ENCODE measurements around the gene SLC39A6. TPM values are rescaled to one million over a fixed set of nuclear protein-coding genes. Genes with fewer than 3 reads are reported as not detected.

SLC39A6 gene, protein sequence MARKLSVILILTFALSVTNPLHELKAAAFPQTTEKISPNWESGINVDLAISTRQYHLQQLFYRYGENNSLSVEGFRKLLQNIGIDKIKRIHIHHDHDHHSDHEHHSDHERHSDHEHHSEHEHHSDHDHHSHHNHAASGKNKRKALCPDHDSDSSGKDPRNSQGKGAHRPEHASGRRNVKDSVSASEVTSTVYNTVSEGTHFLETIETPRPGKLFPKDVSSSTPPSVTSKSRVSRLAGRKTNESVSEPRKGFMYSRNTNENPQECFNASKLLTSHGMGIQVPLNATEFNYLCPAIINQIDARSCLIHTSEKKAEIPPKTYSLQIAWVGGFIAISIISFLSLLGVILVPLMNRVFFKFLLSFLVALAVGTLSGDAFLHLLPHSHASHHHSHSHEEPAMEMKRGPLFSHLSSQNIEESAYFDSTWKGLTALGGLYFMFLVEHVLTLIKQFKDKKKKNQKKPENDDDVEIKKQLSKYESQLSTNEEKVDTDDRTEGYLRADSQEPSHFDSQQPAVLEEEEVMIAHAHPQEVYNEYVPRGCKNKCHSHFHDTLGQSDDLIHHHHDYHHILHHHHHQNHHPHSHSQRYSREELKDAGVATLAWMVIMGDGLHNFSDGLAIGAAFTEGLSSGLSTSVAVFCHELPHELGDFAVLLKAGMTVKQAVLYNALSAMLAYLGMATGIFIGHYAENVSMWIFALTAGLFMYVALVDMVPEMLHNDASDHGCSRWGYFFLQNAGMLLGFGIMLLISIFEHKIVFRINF
- total RNA-seq (2021) (14.8 and 20.3 TPM in 2 replicates), Bru-seq, nascent RNA (percentile 54 among the genes with signal in this experiment), BruChase-seq, experiment 1, labeled RNA remaining after a 2-hour chase (percentile 61 among the genes with signal in this experiment), BruChase-seq, experiment 2, labeled RNA remaining after a 6-hour chase (percentile 82 among the genes with signal in this experiment)
- long read RNA-seq, transcript SLC39A6-201 (10 exons, 3,543 nt) = major isoform, 30 of 37 reads
- long read RNA-seq, partial matches to known transcripts = 2 of 37 reads
- long read RNA-seq, other reads (novel, unspliced or antisense) = 3 of 37 reads

GRCh38 chr18:36129300-36130038 lies at the start of gene SLC39A6, which contains the start of gene ELP2:
Gene SLC39A6 (minus strand): TSS chr18:36129340. CDS start chr18:36127007, 2,333 bp downstream.
Gene ELP2 (plus strand): TSS chr18:36129899. CDS start chr18:36129934, 35 bp downstream.
- peak; percentile 80 to 88 for DNase-seq
- Histone ChIP-seq H3K36me3 (ENCODE audit: low read depth) (peaks cover 6% of the 10 kb centered on the region; the same call in 1 of the 2 replicates), H3K4me3 (peak within 1 kb of the TSS; percentile 82), H3K27ac (peak within 1 kb of the TSS; percentile 93), H3K27me3 (ENCODE audit: insufficient read depth, low read depth) (no peaks in the 10 kb centered on the region), H3K4me2 (peak within 1 kb of the TSS; percentile 82), H3K79me2 (ENCODE audit: low read depth) (peaks cover 53% of the 10 kb centered on the region), H3K9me2 (ENCODE audit: insufficient read depth) (no peaks in the 10 kb centered on the region), H3K9me3 (ENCODE audit: insufficient read depth, low read depth) (no peaks in the 10 kb centered on the region), H4K20me1 (ENCODE audit: insufficient read depth) (peaks cover 19% of the 10 kb centered on the region), H3F3A (ENCODE audit: insufficient read depth, low read depth) (no peaks in the 10 kb centered on the region), H3K4me1 (replicated peaks; ENCODE audit: insufficient read depth) (peaks cover 9% of the 10 kb centered on the region; the same call in 1 of the 2 replicates), H2AFZ (peak within 1 kb of the TSS; percentile 98)
- CTCF ChIA-PET = no interaction called here
- no TSS peak for BruUV-seq (replicated peaks)
- POLR2A ChIA-PET (ENCODE audit: unreplicated experiment) = no interaction called here
- TF ChIP-seq, protein P1, sequence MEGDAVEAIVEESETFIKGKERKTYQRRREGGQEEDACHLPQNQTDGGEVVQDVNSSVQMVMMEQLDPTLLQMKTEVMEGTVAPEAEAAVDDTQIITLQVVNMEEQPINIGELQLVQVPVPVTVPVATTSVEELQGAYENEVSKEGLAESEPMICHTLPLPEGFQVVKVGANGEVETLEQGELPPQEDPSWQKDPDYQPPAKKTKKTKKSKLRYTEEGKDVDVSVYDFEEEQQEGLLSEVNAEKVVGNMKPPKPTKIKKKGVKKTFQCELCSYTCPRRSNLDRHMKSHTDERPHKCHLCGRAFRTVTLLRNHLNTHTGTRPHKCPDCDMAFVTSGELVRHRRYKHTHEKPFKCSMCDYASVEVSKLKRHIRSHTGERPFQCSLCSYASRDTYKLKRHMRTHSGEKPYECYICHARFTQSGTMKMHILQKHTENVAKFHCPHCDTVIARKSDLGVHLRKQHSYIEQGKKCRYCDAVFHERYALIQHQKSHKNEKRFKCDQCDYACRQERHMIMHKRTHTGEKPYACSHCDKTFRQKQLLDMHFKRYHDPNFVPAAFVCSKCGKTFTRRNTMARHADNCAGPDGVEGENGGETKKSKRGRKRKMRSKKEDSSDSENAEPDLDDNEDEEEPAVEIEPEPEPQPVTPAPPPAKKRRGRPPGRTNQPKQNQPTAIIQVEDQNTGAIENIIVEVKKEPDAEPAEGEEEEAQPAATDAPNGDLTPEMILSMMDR (conservative IDR thresholded peaks at IDR 0.05) = no peak
- intact Hi-C loops (cut with micrococcal nuclease; ENCODE audit: unreplicated experiment) = no loop called here

DNA sequence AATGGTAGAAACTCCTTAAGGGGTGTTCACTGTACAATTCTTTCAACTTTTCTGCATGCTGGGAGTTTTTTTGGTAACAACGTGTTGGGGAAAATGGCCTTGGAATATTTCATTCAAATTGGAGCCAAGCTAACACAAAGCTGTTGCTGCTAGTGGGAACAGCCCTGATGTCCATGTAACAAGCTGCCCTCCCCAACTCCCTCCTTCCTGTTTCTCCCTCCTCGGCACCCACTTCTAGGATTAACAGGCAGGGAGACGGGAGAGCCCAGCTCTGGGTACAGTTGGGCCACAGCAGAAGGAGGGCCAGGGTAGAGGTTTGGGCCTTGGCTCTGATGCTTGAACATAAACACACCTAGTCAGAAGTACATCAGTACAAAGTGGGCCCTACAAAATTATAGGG lies 48.8 kb upstream of the SLC39A6 start:
- no peaks in the 10 kb centered on the region for H3K79me2 ChIP-seq (ENCODE audit: low read depth)
- no peaks in the 10 kb centered on the region for H3F3A ChIP-seq (ENCODE audit: insufficient read depth, low read depth)
- no peaks in the 10 kb centered on the region for H3K27me3 ChIP-seq (ENCODE audit: insufficient read depth, low read depth)
- H3K9me2 ChIP-seq (ENCODE audit: insufficient read depth) = no peaks in the 10 kb centered on the region
- H3K4me3 ChIP-seq = no peak overlapping the region
- no TSS peak for BruUV-seq (replicated peaks)
- no peak overlapping the region for H2AFZ ChIP-seq
- ChIA-PET POLR2A (ENCODE audit: unreplicated experiment) (no interaction called here), CTCF (no interaction called here)
- H4K20me1 ChIP-seq (ENCODE audit: insufficient read depth) = no peaks in the 10 kb centered on the region
- no peak overlapping the region for H3K27ac ChIP-seq
- TF ChIP-seq EZH2 (IDR thresholded peaks at IDR 0.05; ENCODE audit: low read depth) = no peak
- TF ChIP-seq, protein P1 (conservative IDR thresholded peaks at IDR 0.05) = no peak
- no peak overlapping the region for H3K4me2 ChIP-seq
- intact Hi-C loops (cut with micrococcal nuclease; ENCODE audit: unreplicated experiment) = no loop called here
- no peak for DNase-seq
- H3K9me3 ChIP-seq (ENCODE audit: insufficient read depth, low read depth) = no peaks in the 10 kb centered on the region
- no peaks in the 10 kb centered on the region for H3K4me1 ChIP-seq (replicated peaks; ENCODE audit: insufficient read depth)
- H3K36me3 ChIP-seq (ENCODE audit: low read depth) = peaks cover 13% of the 10 kb centered on the region; the same call in 1 of the 2 replicates

GRCh38 chr18:36176711-36177110 lies 47.6 kb upstream of the SLC39A6 start:
- no peak for DNase-seq
- Histone ChIP-seq H3F3A (ENCODE audit: insufficient read depth, low read depth) (no peaks in the 10 kb centered on the region), H3K9me2 (ENCODE audit: insufficient read depth) (no peaks in the 10 kb centered on the region), H3K9me3 (ENCODE audit: insufficient read depth, low read depth) (no peaks in the 10 kb centered on the region), H3K79me2 (ENCODE audit: low read depth) (no peaks in the 10 kb centered on the region), H3K4me1 (replicated peaks; ENCODE audit: insufficient read depth) (no peaks in the 10 kb centered on the region), H4K20me1 (ENCODE audit: insufficient read depth) (no peaks in the 10 kb centered on the region), H3K36me3 (ENCODE audit: low read depth) (peaks cover 15% of the 10 kb centered on the region; the same call in 1 of the 2 replicates), H3K27me3 (ENCODE audit: insufficient read depth, low read depth) (no peaks in the 10 kb centered on the region), H3K4me2 (no peak overlapping the region), H2AFZ (no peak overlapping the region), H3K27ac (no peak overlapping the region), H3K4me3 (no peak overlapping the region)
- BruUV-seq (replicated peaks) = no TSS peak
- CTCF ChIA-PET = no interaction called here
- TF ChIP-seq, protein P1 (conservative IDR thresholded peaks at IDR 0.05) = no peak
- TF ChIP-seq EZH2 (IDR thresholded peaks at IDR 0.05; ENCODE audit: low read depth) = no peak
- POLR2A ChIA-PET (ENCODE audit: unreplicated experiment) = no interaction called here
- intact Hi-C loops (cut with micrococcal nuclease; ENCODE audit: unreplicated experiment) = no loop called here

All from PC-9 (cell line).